ENCODE measurements around the gene APCDD1. TPM values are rescaled to one million over a fixed set of nuclear protein-coding genes. Genes with fewer than 3 reads are reported as not detected.
A peak's percentile ranks its signal among the peaks of the same experiment; 100 is the strongest.

APCDD1 gene
- total and polyA plus RNA-seq, 2 of the 13 experiments (the other 11 are each of a cell fraction or from before 2014, with no cell fraction given) = 2.1 to 8.6 TPM

GRCh38 chr18:10525697-10526560, 71.5 kb downstream of the APCDD1 start, which contains the start of gene NAPG (continued):
- TF ChIP-seq ARID5B (CRISPR knock-in tag; IDR thresholded peaks at IDR 0.05) (0 out of 2 replicates have a peak, but pooled peaks have one; percentile 18), MAFF (IDR thresholded peaks at IDR 0.05; ENCODE audit: low read depth, low read length) (no peak), NFE2 (CRISPR knock-in tag; IDR thresholded peaks at IDR 0.05) (no peak), SPEN (CRISPR knock-in tag; IDR thresholded peaks at IDR 0.05; ENCODE audit: low read depth) (peak; percentile 98), SKI (IDR thresholded peaks at IDR 0.05; ENCODE audit: partially characterized antibody) (peak; percentile 53), ZNF7 (CRISPR knock-in tag; IDR thresholded peaks at IDR 0.05) (no peak), KMT2B (CRISPR knock-in tag; IDR thresholded peaks at IDR 0.05) (peak; percentile 81), ZNF788 (CRISPR knock-in tag; IDR thresholded peaks at IDR 0.05; ENCODE audit: borderline replicate concordance) (peak; percentile 89; the same call in 1 of the 2 replicates), ATF1 (CRISPR knock-in tag; IDR thresholded peaks at IDR 0.05) (peak; percentile 72), GFI1 (CRISPR knock-in tag; IDR thresholded peaks at IDR 0.05; ENCODE audit: borderline replicate concordance) (0 out of 2 replicates have a peak, but pooled peaks have one; percentile 41), ZNF253 (CRISPR knock-in tag; IDR thresholded peaks at IDR 0.05; ENCODE audit: borderline replicate concordance) (no peak), HOXA3 (CRISPR knock-in tag; IDR thresholded peaks at IDR 0.05) (peak; percentile 93)
- TF ChIP-seq, protein P1, sequence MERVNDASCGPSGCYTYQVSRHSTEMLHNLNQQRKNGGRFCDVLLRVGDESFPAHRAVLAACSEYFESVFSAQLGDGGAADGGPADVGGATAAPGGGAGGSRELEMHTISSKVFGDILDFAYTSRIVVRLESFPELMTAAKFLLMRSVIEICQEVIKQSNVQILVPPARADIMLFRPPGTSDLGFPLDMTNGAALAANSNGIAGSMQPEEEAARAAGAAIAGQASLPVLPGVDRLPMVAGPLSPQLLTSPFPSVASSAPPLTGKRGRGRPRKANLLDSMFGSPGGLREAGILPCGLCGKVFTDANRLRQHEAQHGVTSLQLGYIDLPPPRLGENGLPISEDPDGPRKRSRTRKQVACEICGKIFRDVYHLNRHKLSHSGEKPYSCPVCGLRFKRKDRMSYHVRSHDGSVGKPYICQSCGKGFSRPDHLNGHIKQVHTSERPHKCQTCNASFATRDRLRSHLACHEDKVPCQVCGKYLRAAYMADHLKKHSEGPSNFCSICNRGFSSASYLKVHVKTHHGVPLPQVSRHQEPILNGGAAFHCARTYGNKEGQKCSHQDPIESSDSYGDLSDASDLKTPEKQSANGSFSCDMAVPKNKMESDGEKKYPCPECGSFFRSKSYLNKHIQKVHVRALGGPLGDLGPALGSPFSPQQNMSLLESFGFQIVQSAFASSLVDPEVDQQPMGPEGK (CRISPR knock-in tag; IDR thresholded peaks at IDR 0.05) = peak; percentile 55
- TF ChIP-seq, protein P2, sequence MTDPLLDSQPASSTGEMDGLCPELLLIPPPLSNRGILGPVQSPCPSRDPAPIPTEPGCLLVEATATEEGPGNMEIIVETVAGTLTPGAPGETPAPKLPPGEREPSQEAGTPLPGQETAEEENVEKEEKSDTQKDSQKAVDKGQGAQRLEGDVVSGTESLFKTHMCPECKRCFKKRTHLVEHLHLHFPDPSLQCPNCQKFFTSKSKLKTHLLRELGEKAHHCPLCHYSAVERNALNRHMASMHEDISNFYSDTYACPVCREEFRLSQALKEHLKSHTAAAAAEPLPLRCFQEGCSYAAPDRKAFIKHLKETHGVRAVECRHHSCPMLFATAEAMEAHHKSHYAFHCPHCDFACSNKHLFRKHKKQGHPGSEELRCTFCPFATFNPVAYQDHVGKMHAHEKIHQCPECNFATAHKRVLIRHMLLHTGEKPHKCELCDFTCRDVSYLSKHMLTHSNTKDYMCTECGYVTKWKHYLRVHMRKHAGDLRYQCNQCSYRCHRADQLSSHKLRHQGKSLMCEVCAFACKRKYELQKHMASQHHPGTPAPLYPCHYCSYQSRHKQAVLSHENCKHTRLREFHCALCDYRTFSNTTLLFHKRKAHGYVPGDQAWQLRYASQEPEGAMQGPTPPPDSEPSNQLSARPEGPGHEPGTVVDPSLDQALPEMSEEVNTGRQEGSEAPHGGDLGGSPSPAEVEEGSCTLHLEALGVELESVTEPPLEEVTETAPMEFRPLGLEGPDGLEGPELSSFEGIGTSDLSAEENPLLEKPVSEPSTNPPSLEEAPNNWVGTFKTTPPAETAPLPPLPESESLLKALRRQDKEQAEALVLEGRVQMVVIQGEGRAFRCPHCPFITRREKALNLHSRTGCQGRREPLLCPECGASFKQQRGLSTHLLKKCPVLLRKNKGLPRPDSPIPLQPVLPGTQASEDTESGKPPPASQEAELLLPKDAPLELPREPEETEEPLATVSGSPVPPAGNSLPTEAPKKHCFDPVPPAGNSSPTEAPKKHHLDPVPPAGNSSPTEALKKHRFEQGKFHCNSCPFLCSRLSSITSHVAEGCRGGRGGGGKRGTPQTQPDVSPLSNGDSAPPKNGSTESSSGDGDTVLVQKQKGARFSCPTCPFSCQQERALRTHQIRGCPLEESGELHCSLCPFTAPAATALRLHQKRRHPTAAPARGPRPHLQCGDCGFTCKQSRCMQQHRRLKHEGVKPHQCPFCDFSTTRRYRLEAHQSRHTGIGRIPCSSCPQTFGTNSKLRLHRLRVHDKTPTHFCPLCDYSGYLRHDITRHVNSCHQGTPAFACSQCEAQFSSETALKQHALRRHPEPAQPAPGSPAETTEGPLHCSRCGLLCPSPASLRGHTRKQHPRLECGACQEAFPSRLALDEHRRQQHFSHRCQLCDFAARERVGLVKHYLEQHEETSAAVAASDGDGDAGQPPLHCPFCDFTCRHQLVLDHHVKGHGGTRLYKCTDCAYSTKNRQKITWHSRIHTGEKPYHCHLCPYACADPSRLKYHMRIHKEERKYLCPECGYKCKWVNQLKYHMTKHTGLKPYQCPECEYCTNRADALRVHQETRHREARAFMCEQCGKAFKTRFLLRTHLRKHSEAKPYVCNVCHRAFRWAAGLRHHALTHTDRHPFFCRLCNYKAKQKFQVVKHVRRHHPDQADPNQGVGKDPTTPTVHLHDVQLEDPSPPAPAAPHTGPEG (CRISPR knock-in tag; IDR thresholded peaks at IDR 0.05) = no peak
- TF ChIP-seq, protein P3, sequence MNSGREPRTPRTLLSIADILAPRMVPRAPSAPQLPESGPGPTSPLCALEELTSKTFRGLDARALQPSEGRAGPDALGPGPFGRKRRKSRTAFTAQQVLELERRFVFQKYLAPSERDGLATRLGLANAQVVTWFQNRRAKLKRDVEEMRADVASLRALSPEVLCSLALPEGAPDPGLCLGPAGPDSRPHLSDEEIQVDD (CRISPR knock-in tag; IDR thresholded peaks at IDR 0.05; ENCODE audit: borderline replicate concordance) = 0 out of 2 replicates have a peak, but pooled peaks have one; percentile 35

Data from HepG2 (cell line).